OCI-LY3 (cell line): ENCODE results near the gene ACBD6.

Experiments
- H2AFZ ChIP-seq: fragments of 200-600, 300-600 bp; shearing (Covaris generic); 2 replicates; pipeline ENCODE4 v1.6.0; 2014; ENCODE audit warnings: antibody characterized with exemption, low read depth, low read length
- H3K27ac ChIP-seq: fragments of 200-600, 300-600 bp; sonication (generic); 2 replicates; pipeline ENCODE4 v1.5.1; 2014; ENCODE audit warnings: mild to moderate bottlenecking, low read length, moderate library complexity, mixed read lengths
- H3K27me3 ChIP-seq: fragments of 200-600, 300-600 bp; sonication (generic); 2 replicates; pipeline ENCODE4 v1.6.1; 2014; ENCODE audit warnings: low read depth, low read length, mixed read lengths
- H3K36me3 ChIP-seq: fragments of 200-600, 300-600 bp; sonication (generic); replicated peaks from 2 replicates; pipeline ENCODE3; 2014; ENCODE audit warnings: low read depth, low read length, mixed read lengths
- H3K4me1 ChIP-seq: fragments of 300-600, 200-600 bp; sonication (generic); 2 replicates; pipeline ENCODE4 v1.6.1; 2014; ENCODE audit warnings: low read length, mixed read lengths
- H3K4me2 ChIP-seq: fragments of 200-600, 300-600 bp; sonication (generic); 2 replicates; pipeline ENCODE4 v1.6.1; 2014; ENCODE audit warnings: low read length, mixed read lengths
- H3K4me3 ChIP-seq: fragments of 300-600, 200-600 bp; sonication (generic); 2 replicates; pipeline ENCODE4 v1.5.1; 2014; ENCODE audit warnings: antibody characterized with exemption, mild to moderate bottlenecking, low read length, moderate library complexity
- H3K79me2 ChIP-seq: fragments of 300-600, 200-600 bp; shearing (Covaris generic); 2 replicates; pipeline ENCODE4 v1.6.1; 2014; ENCODE audit warnings: mild to moderate bottlenecking, low read length, mixed read lengths
- H3K9ac ChIP-seq: fragments of 300-600, 200-600 bp; shearing (Covaris generic); 2 replicates; pipeline ENCODE4 v1.6.0; 2014; ENCODE audit warnings: mild to moderate bottlenecking, low read length, moderate library complexity
- H3K9me3 ChIP-seq: fragments of 200-600, 300-600 bp; shearing (Covaris generic); 2 replicates; pipeline ENCODE4 v1.6.1; 2014; ENCODE audit warnings: low read length, mixed read lengths; ENCODE audit not compliant: insufficient read depth
- H4K20me1 ChIP-seq: fragments of 200-600, 300-600 bp; sonication (generic); 2 replicates; pipeline ENCODE4 v1.6.1; 2016; ENCODE audit warnings: low read length, mixed read lengths; ENCODE audit not compliant: insufficient read depth
- CTCF ChIP-seq: fragments of 200-600, 300-600 bp; sonication (generic); IDR thresholded peaks from 2 replicates; pipeline ENCODE4 v1.5.1; 2014; ENCODE audit warnings: antibody characterized with exemption, low read length, low read depth
- EZH2phosphoT487 ChIP-seq: fragments of 200-600 bp; shearing (Covaris generic); IDR thresholded peaks from 2 replicates; pipeline ENCODE4 v1.6.1; 2018; ENCODE audit warnings: antibody characterized with exemption, mixed run types, low read depth

ACBD6 gene

GRCh38 chr1:180407051-180407450, 95.3 kb downstream of the ACBD6 start:
- H2AFZ ChIP-seq, result no peak overlapping the region
- H3K9ac ChIP-seq, result no peak overlapping the region
- H3K4me1 ChIP-seq, result peaks cover 7% of the 10 kb centered on the region
- no peak overlapping the region for H3K4me3 ChIP-seq
- H4K20me1 ChIP-seq, result 0 out of 2 replicates have a peak, but pooled peaks cover 6% of the 10 kb centered on the region
- TF ChIP-seq CTCF, result no peak
- TF ChIP-seq EZH2phosphoT487, result no peak
- no peaks in the 10 kb centered on the region for H3K79me2 ChIP-seq
- H3K27me3 ChIP-seq, result no peaks in the 10 kb centered on the region
- H3K4me2 ChIP-seq, result no peak overlapping the region
- no peaks in the 10 kb centered on the region for H3K36me3 ChIP-seq
- no peaks in the 10 kb centered on the region for H3K9me3 ChIP-seq
- no peak overlapping the region for H3K27ac ChIP-seq

GRCh38 chr1:180402551-180402950, 99.8 kb downstream of the ACBD6 start:
- H3K4me2 ChIP-seq, result no peak overlapping the region
- H3K9ac ChIP-seq, result no peak overlapping the region
- H3K9me3 ChIP-seq, result no peaks in the 10 kb centered on the region
- no peaks in the 10 kb centered on the region for H3K79me2 ChIP-seq
- no peak overlapping the region for H3K4me3 ChIP-seq
- H3K27me3 ChIP-seq, result no peaks in the 10 kb centered on the region
- H2AFZ ChIP-seq, result no peak overlapping the region
- H3K4me1 ChIP-seq, result peaks cover 11% of the 10 kb centered on the region
- TF ChIP-seq CTCF, result no peak
- no peak for TF ChIP-seq EZH2phosphoT487
- 0 out of 2 replicates have a peak, but pooled peaks cover 5% of the 10 kb centered on the region for H4K20me1 ChIP-seq
- H3K27ac ChIP-seq, result no peak overlapping the region
- H3K36me3 ChIP-seq, result no peaks in the 10 kb centered on the region

GRCh38 chr1:180402001-180402400, 100.4 kb downstream of the ACBD6 start:
- peaks cover 11% of the 10 kb centered on the region for H3K4me1 ChIP-seq
- H3K36me3 ChIP-seq, result no peaks in the 10 kb centered on the region
- 0 out of 2 replicates have a peak, but pooled peaks cover 5% of the 10 kb centered on the region for H4K20me1 ChIP-seq
- no peak overlapping the region for H3K4me2 ChIP-seq
- TF ChIP-seq CTCF, result no peak
- no peak for TF ChIP-seq EZH2phosphoT487
- no peak overlapping the region for H2AFZ ChIP-seq
- H3K27me3 ChIP-seq, result no peaks in the 10 kb centered on the region
- H3K9ac ChIP-seq, result no peak overlapping the region
- H3K27ac ChIP-seq, result no peak overlapping the region
- H3K4me3 ChIP-seq, result no peak overlapping the region
- H3K79me2 ChIP-seq, result no peaks in the 10 kb centered on the region
- no peaks in the 10 kb centered on the region for H3K9me3 ChIP-seq

- Histone ChIP-seq H3K79me2 (peaks cover 4% of the 10 kb centered on the region; the same call in 1 of the 2 replicates), H3K9me3 (no peaks in the 10 kb centered on the region), H3K9ac (no peak overlapping the region), H3K27ac (no peak overlapping the region), H4K20me1 (0 out of 2 replicates have a peak, but pooled peaks cover 4% of the 10 kb centered on the region), H3K4me1 (peaks cover 5% of the 10 kb centered on the region), H3K36me3 (peaks cover 4% of the 10 kb centered on the region), H3K4me3 (no peak overlapping the region), H3K27me3 (no peaks in the 10 kb centered on the region), H3K4me2 (no peak overlapping the region), H2AFZ (no peak overlapping the region)
- TF ChIP-seq EZH2phosphoT487, result no peak
- no peak for TF ChIP-seq CTCF
Observed at GRCh38 chr1:180397175-180397574, 105.2 kb downstream of the ACBD6 start.
